ENCODE results near the gene RTTN. TPM values are rescaled to one million over a fixed set of nuclear protein-coding genes. Genes with fewer than 3 reads are reported as not detected.

Gene RTTN
- total and polyA plus RNA-seq, 2 experiments from 2014 or later, result 7.2 to 31.0 TPM

DNA sequence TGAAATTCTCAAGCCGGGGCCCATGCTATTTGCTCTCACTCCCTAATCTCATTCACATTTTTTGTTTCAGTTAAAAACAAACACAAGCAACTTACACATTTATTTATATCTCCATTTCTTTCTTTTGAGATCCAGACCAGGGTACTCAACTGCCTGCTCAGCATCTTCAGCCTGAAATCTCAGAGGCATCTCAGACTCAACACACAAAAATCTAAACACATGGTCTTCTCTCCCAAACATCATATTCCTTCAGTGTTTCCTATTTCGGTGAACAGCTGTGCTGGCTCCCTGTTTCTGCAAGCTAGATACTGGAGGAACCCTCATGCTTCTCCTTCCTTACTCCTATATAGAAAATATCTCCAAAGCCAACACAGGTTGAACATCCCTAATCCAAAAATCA is 11.3 kb upstream of the RTTN start:
- Histone ChIP-seq H4K20me1 (replicated peaks; ENCODE audit: insufficient read depth) (no peaks in the 10 kb centered on the region), H3K79me2 (replicated peaks; ENCODE audit: insufficient read depth) (no peaks in the 10 kb centered on the region)
- H3K27me3 Mint-ChIP-seq (ENCODE audit: insufficient read depth, low read depth, poor library complexity), result no peaks in the 10 kb centered on the region

More for the DNA sequence above, 11.3 kb upstream of the RTTN start:
- Histone ChIP-seq H3F3A (replicated peaks; ENCODE audit: low read depth) (no peaks in the 10 kb centered on the region), H3K36me3 (ENCODE audit: insufficient read depth) (no peaks in the 10 kb centered on the region), H3K27ac (ENCODE audit: low read depth) (no peak overlapping the region), H3K4me3 (no peak overlapping the region), H3K4me1 (ENCODE audit: insufficient read depth) (no peaks in the 10 kb centered on the region), H3K27me3 (ENCODE audit: insufficient read depth) (no peaks in the 10 kb centered on the region), H2AFZ (no peak overlapping the region), H3K9me2 (ENCODE audit: insufficient read depth) (no peaks in the 10 kb centered on the region), H3K4me2 (no peak overlapping the region)
- ATAC-seq (no peak), DNase-seq (ENCODE audit: low spot score) (no peak)
- Mint-ChIP-seq H3K4me3 (no peak overlapping the region), H3K36me3 (ENCODE audit: low read depth) (no peaks in the 10 kb centered on the region), H3K4me1 (peaks cover 11% of the 10 kb centered on the region), H3K27ac (no peak overlapping the region), H3K9me3 (no peaks in the 10 kb centered on the region)
- TF ChIP-seq POLR2AphosphoS5 (IDR thresholded peaks at IDR 0.05; ENCODE audit: low read depth) (no peak), EZH2phosphoT487 (IDR thresholded peaks at IDR 0.05; ENCODE audit: unreplicated experiment) (no peak), CREB1 (CRISPR knock-in tag; IDR thresholded peaks at IDR 0.05; ENCODE audit: low read depth) (no peak), ETS1 (IDR thresholded peaks at IDR 0.05) (no peak), REST (IDR thresholded peaks at IDR 0.05; ENCODE audit: unreplicated experiment) (no peak), NANOG (IDR thresholded peaks at IDR 0.05; ENCODE audit: borderline replicate concordance) (no peak), EZH2 (IDR thresholded peaks at IDR 0.05; ENCODE audit: low read depth, unreplicated experiment) (no peak), CTCF (conservative IDR thresholded peaks at IDR 0.05; ENCODE audit: low read depth in 2 of 2) (no peak), ZNF331 (CRISPR knock-in tag; IDR thresholded peaks at IDR 0.05; ENCODE audit: low read depth) (no peak), STAT1 (IDR thresholded peaks at IDR 0.05; ENCODE audit: unreplicated experiment) (no peak), JUNB (IDR thresholded peaks at IDR 0.05; ENCODE audit: unreplicated experiment) (no peak), ZNF462 (CRISPR knock-in tag; IDR thresholded peaks at IDR 0.05) (no peak), ZNF114 (CRISPR knock-in tag; IDR thresholded peaks at IDR 0.05) (no peak)

Data from GM23338 (cell line).